ENCODE measurements around the gene AGPS.

DNA sequence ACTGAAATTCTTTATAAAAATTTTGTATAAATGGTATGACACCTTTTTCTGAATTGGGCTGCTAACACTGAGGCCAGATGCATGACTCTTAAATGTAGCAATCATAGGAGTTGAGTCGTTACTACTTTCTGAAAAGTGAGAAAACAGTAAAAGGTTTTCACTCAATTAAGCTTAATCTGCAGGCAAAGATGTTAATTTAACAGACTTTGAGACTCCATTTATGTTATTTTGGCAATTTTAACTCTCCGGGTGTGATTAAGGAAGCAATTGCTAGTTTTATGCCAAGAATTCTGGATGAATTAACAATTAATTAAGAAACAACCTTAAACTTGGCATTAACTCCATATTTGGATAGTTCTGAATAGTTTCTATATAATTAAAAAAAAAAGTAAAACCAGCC, 104.3 kb downstream of the AGPS start:
- TF ChIP-seq POLR2A (IDR thresholded peaks at IDR 0.05) (no peak), CTCF (IDR thresholded peaks at IDR 0.05) (no peak)

Measured in heart left ventricle (tissue), 13 donors.